Measurements from ENCODE around the gene SPECC1.
A peak's percentile ranks its signal among the peaks of the same experiment; 100 is the strongest.
"Not testable (repeated sequence)": the region's sequence is repeated elsewhere in the genome, so short reads cannot be mapped to it uniquely, and the experiment has no call there.

Gene SPECC1

GRCh38 chr17:20098314-20098713, 89.2 kb downstream of the SPECC1 start:
- Histone ChIP-seq H3K36me3 (peaks cover 18 to 82% (median 55%) of the 10 kb centered on the region in 11 experiments; a peak in 21 of 22 replicates), H3K9ac (no peak overlapping the region), H3K9me3 (replicated peaks in 1 of 11) (no peaks in the 10 kb centered on the region), H3K4me1 (peaks cover 0 to 14% (median 9%) of the 10 kb centered on the region in 10 experiments; a peak in 11 of 20 replicates), H3K27ac (no peak overlapping the region), H3K4me2 (no peak overlapping the region), H4K20me1 (peaks cover 0 to 94% (median 74%) of the 10 kb centered on the region in 11 experiments; a peak in 17 of 22 replicates), H3K27me3 (no peaks in the 10 kb centered on the region), H3K4me3 (no peak overlapping the region)
- TF ChIP-seq Cebpa-rat (IDR thresholded peaks at IDR 0.05) = no peak

- H4K20me1 ChIP-seq = peaks cover 0 to 93% (median 64%) of the 10 kb centered on the region in 11 experiments; a peak in 17 of 22 replicates
- peaks cover 0 to 18% (median 7%) of the 10 kb centered on the region in 10 experiments; a peak in 11 of 20 replicates for H3K4me1 ChIP-seq
- H3K9ac ChIP-seq; H3K9me3 ChIP-seq (replicated peaks in 1 of 11); H3K4me2 ChIP-seq; H3K4me3 ChIP-seq; H3K27me3 ChIP-seq; H3K27ac ChIP-seq: not testable (repeated sequence)
- peaks cover 18 to 97% (median 65%) of the 10 kb centered on the region in 11 experiments; a peak in 21 of 22 replicates for H3K36me3 ChIP-seq
Observed at GRCh38 chr17:20100806-20101205, 91.6 kb downstream of the SPECC1 start.

GRCh38 chr17:20103454-20104446, 94.6 kb downstream of the SPECC1 start:
- TF ChIP-seq Cebpa-rat (IDR thresholded peaks at IDR 0.05) = no peak
- peaks cover 1 to 88% (median 46%) of the 10 kb centered on the region in 11 experiments; a peak in 20 of 22 replicates for H3K36me3 ChIP-seq
- H3K27ac ChIP-seq = no peak overlapping the region
- peaks cover 0 to 3% (median 0%) of the 10 kb centered on the region in 11 experiments; a peak in 1 of 22 replicates for H3K9me3 ChIP-seq (replicated peaks in 1 of 11)
- peaks cover 0 to 90% (median 45%) of the 10 kb centered on the region in 11 experiments; a peak in 14 of 22 replicates for H4K20me1 ChIP-seq
- no peak overlapping the region for H3K4me2 ChIP-seq
- peaks cover 0 to 22% (median 7%) of the 10 kb centered on the region in 10 experiments; a peak in 11 of 20 replicates for H3K4me1 ChIP-seq
- no peaks in the 10 kb centered on the region for H3K27me3 ChIP-seq
- no peak overlapping the region for H3K4me3 ChIP-seq
- H3K9ac ChIP-seq = no peak overlapping the region

DNA sequence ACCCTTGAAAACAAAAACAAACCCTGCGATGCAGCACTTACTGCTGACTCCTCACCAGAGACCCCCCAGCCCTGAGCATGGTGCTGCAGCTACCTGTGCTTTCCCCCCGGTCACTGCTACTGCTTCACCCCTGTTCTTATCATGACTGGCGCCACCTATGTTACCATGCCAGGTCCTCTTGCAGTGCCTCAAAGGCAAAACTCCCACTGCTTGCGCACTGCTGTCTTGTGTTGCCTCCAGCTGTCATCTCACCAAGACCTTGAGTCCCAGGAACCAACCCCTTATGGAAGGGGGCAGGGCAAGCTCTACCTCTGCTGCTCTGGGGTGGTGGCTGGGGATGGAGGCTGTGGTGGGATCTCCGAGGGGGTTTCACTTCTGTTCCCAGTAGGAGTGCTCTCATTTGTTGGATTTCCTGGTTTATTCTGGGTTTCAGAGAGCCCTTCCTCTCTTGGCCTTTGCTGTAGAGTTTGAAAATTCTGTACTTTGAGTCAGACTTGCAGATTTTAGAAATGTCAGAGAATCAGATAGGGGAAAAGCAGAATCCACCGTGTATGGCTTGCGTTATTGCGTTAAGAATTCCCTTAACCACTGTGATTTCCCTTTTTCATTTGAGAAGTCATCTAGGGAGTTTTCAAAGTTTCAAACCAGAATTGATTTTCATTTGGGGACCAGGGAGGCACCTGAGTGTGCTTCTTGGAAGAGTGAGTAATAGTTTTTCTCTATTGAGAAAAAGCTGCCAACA, 96.6 kb downstream of the SPECC1 start:
- peaks cover 0 to 88% (median 47%) of the 10 kb centered on the region in 11 experiments; a peak in 19 of 22 replicates for H3K36me3 ChIP-seq
- peak overlapping the region in 1 of 11 experiments; percentile 33; a peak in 2 of 22 replicates for H3K4me2 ChIP-seq
- no peak overlapping the region for H3K27ac ChIP-seq
- H3K4me3 ChIP-seq = no peak overlapping the region
- H3K27me3 ChIP-seq = no peaks in the 10 kb centered on the region
- peaks cover 0 to 12% (median 3%) of the 10 kb centered on the region in 10 experiments; a peak in 8 of 20 replicates for H3K4me1 ChIP-seq
- no peak overlapping the region for H3K9ac ChIP-seq
- TF ChIP-seq Cebpa-rat (IDR thresholded peaks at IDR 0.05) = no peak
- H4K20me1 ChIP-seq = peaks cover 0 to 96% (median 48%) of the 10 kb centered on the region in 11 experiments; a peak in 14 of 22 replicates
- H3K9me3 ChIP-seq (replicated peaks in 1 of 11) = peaks cover 0 to 8% (median 0%) of the 10 kb centered on the region in 11 experiments; a peak in 2 of 22 replicates

DNA sequence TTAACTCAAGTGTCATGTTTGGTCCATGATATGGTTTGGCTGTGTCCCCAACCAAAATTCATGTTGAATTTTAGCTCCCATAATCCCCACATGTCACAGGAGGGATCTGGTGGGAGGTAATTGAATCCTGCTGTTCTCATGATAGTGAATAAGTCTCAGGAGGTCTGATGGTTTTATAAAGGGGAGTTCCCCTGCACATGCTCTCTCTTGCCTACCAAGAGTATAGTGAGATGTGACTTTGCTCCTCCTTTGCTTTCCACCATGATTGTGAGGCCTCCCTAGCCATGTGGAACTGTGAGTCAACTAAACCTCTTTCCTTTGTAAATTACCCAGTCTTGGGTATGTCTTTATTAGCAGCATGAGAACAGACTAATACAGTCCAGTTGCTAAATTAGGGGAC, 97.3 kb downstream of the SPECC1 start:
- peaks cover 0 to 87% (median 50%) of the 10 kb centered on the region in 11 experiments; a peak in 19 of 22 replicates for H3K36me3 ChIP-seq
- H4K20me1 ChIP-seq = peaks cover 0 to 94% (median 48%) of the 10 kb centered on the region in 11 experiments; a peak in 14 of 22 replicates
- not testable (repeated sequence) for H3K9ac ChIP-seq; H3K9me3 ChIP-seq (replicated peaks in 1 of 11); H3K4me2 ChIP-seq; H3K4me3 ChIP-seq; H3K27me3 ChIP-seq; H3K27ac ChIP-seq
- H3K4me1 ChIP-seq = peaks cover 0 to 12% (median 3%) of the 10 kb centered on the region in 10 experiments; a peak in 8 of 20 replicates

DNA sequence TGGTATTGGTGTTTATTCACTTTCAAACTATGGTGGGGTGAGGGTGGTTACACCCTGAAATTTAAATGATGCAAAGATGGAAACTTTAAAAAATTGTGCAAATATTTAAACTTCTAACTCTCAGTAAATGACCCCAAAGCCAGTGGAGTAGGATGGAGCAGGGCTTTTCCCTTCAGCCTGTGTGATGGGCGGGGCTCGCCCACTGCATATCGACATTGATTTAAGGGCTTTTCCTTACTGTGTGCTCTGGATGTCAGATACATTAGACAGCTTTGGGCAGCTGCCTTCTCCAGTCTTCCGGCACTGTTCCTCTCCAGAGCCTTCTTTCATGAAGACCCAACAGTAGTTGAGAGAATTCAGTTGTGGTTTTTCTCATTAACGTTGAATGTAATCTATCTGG, 99.9 kb downstream of the SPECC1 start:
- H3K4me1 ChIP-seq = peaks cover 0 to 12% (median 3%) of the 10 kb centered on the region in 10 experiments; a peak in 10 of 20 replicates
- H4K20me1 ChIP-seq = peaks cover 0 to 82% (median 29%) of the 10 kb centered on the region in 11 experiments; a peak in 13 of 22 replicates
- H3K27me3 ChIP-seq = no peaks in the 10 kb centered on the region

GRCh38 chr17:20111538-20111937, 102.4 kb downstream of the SPECC1 start:
- Histone ChIP-seq H3K4me1 (peaks cover 0 to 7% (median 0%) of the 10 kb centered on the region in 10 experiments; a peak in 3 of 20 replicates), H3K9ac (no peak overlapping the region), H3K27ac (no peak overlapping the region), H4K20me1 (peaks cover 0 to 77% (median 21%) of the 10 kb centered on the region in 11 experiments; a peak in 13 of 22 replicates), H3K9me3 (replicated peaks in 1 of 11) (peaks cover 0 to 8% (median 0%) of the 10 kb centered on the region in 11 experiments; a peak in 2 of 22 replicates), H3K36me3 (peaks cover 0 to 77% (median 48%) of the 10 kb centered on the region in 11 experiments; a peak in 19 of 22 replicates), H3K4me3 (no peak overlapping the region), H3K27me3 (no peaks in the 10 kb centered on the region), H3K4me2 (no peak overlapping the region)
- TF ChIP-seq Cebpa-rat (IDR thresholded peaks at IDR 0.05) = no peak

More for the DNA sequence above, 99.9 kb downstream of the SPECC1 start:
- Histone ChIP-seq H3K4me2 (no peak overlapping the region), H3K9ac (no peak overlapping the region), H3K9me3 (replicated peaks in 1 of 11) (peaks cover 0 to 8% (median 0%) of the 10 kb centered on the region in 11 experiments; a peak in 2 of 22 replicates), H3K4me3 (no peak overlapping the region), H3K36me3 (peaks cover 0 to 87% (median 48%) of the 10 kb centered on the region in 11 experiments; a peak in 19 of 22 replicates), H3K27ac (no peak overlapping the region)
- TF ChIP-seq Cebpa-rat (IDR thresholded peaks at IDR 0.05) = no peak

- H3K27me3 ChIP-seq = no peaks in the 10 kb centered on the region
- H3K4me3 ChIP-seq = no peak overlapping the region
- H3K9me3 ChIP-seq (replicated peaks in 1 of 11) = peaks cover 0 to 1% (median 0%) of the 10 kb centered on the region in 11 experiments; a peak in 1 of 22 replicates
- no peak overlapping the region for H3K4me2 ChIP-seq
- peaks cover 0 to 74% (median 25%) of the 10 kb centered on the region in 11 experiments; a peak in 14 of 22 replicates for H4K20me1 ChIP-seq
- no peak overlapping the region for H3K27ac ChIP-seq
- H3K9ac ChIP-seq = no peak overlapping the region
- H3K4me1 ChIP-seq = peaks cover 0 to 7% (median 0%) of the 10 kb centered on the region in 10 experiments; a peak in 3 of 20 replicates
- no peak for TF ChIP-seq Cebpa-rat (IDR thresholded peaks at IDR 0.05)
- peaks cover 0 to 71% (median 47%) of the 10 kb centered on the region in 11 experiments; a peak in 19 of 22 replicates for H3K36me3 ChIP-seq
Observed at GRCh38 chr17:20114466-20114865, 105.3 kb downstream of the SPECC1 start.
